ENCODE measurements around the gene CETN3. TPM values are rescaled to one million over a fixed set of nuclear protein-coding genes. Genes with fewer than 3 reads are reported as not detected.

Gene CETN3
- total RNA-seq, 4 donors from 2014 or later: 7.8 to 12.9 (median 10.7) TPM

GRCh38 chr5:90398726-90399125, 10.8 kb downstream of the CETN3 start:
- H3K4me3 ChIP-seq: no peak overlapping the region
- TF ChIP-seq POLR2A (IDR thresholded peaks at IDR 0.05) (no peak), EP300 (IDR thresholded peaks at IDR 0.05) (no peak), CTCF (IDR thresholded peaks at IDR 0.05) (no peak)
- peaks cover 0 to 23% (median 0%) of the 10 kb centered on the region in 3 donors for H3K36me3 ChIP-seq
- no peaks in the 10 kb centered on the region for H3K27me3 ChIP-seq
- H3K4me1 ChIP-seq: no peaks in the 10 kb centered on the region
- H3K27ac ChIP-seq: no peak overlapping the region
- no peak for DNase-seq (ENCODE audit: low spot score in 2 of 2)
- H3K9me3 ChIP-seq: no peaks in the 10 kb centered on the region
- WGBS, 2 donors: 79 to 91% methylated on average over 2 of the region's 2 CpGs

- 95 to 96% methylated on average over 2 of the region's 2 CpGs for WGBS, 2 donors
- H3K36me3 ChIP-seq: peaks cover 0 to 25% (median 0%) of the 10 kb centered on the region in 3 donors
- H3K27ac ChIP-seq: no peak overlapping the region
- H3K4me1 ChIP-seq: no peaks in the 10 kb centered on the region
- H3K27me3 ChIP-seq: no peaks in the 10 kb centered on the region
- H3K4me3 ChIP-seq: no peak overlapping the region
- TF ChIP-seq EP300 (IDR thresholded peaks at IDR 0.05) (no peak), POLR2A (IDR thresholded peaks at IDR 0.05) (no peak), CTCF (IDR thresholded peaks at IDR 0.05) (no peak)
- DNase-seq (ENCODE audit: low spot score in 2 of 2): no peak
- no peaks in the 10 kb centered on the region for H3K9me3 ChIP-seq
Observed at GRCh38 chr5:90395005-90395404, 14.6 kb downstream of the CETN3 start.

- DNase-seq (ENCODE audit: low spot score in 2 of 2): no peak
- peaks cover 0 to 13% (median 0%) of the 10 kb centered on the region in 3 donors for H3K36me3 ChIP-seq
- H3K27me3 ChIP-seq: no peaks in the 10 kb centered on the region
- no peaks in the 10 kb centered on the region for H3K9me3 ChIP-seq
- no peak for TF ChIP-seq EP300 (IDR thresholded peaks at IDR 0.05)
- no peak for TF ChIP-seq POLR2A (IDR thresholded peaks at IDR 0.05)
- no peak for TF ChIP-seq CTCF (IDR thresholded peaks at IDR 0.05)
- WGBS, 2 donors: 63 to 79% methylated on average over 3 of the region's 3 CpGs
- no peak overlapping the region for H3K4me3 ChIP-seq
- H3K27ac ChIP-seq: no peak overlapping the region
- H3K4me1 ChIP-seq: no peaks in the 10 kb centered on the region
Observed at GRCh38 chr5:90390928-90391327, 18.6 kb downstream of the CETN3 start.

GRCh38 chr5:90390326-90390725, 19.2 kb downstream of the CETN3 start:
- H3K4me3 ChIP-seq: no peak overlapping the region
- no peaks in the 10 kb centered on the region for H3K9me3 ChIP-seq
- H3K36me3 ChIP-seq: peaks cover 0 to 13% (median 0%) of the 10 kb centered on the region in 3 donors
- no peak for TF ChIP-seq POLR2A (IDR thresholded peaks at IDR 0.05)
- no peak for TF ChIP-seq EP300 (IDR thresholded peaks at IDR 0.05)
- TF ChIP-seq CTCF (IDR thresholded peaks at IDR 0.05): no peak
- H3K4me1 ChIP-seq: no peaks in the 10 kb centered on the region
- no peaks in the 10 kb centered on the region for H3K27me3 ChIP-seq
- 74 to 84% methylated on average over 2 of the region's 2 CpGs for WGBS, 2 donors
- DNase-seq (ENCODE audit: low spot score in 2 of 2): no peak
- no peak overlapping the region for H3K27ac ChIP-seq

GRCh38 chr5:90387508-90387907, 22.0 kb downstream of the CETN3 start:
- H3K9me3 ChIP-seq: no peaks in the 10 kb centered on the region
- H3K27ac ChIP-seq: no peak overlapping the region
- DNase-seq (ENCODE audit: low spot score in 2 of 2): no peak
- WGBS, 2 donors: 46 to 55% methylated on average over 3 of the region's 3 CpGs
- peaks cover 0 to 5% (median 0%) of the 10 kb centered on the region in 3 donors for H3K36me3 ChIP-seq
- H3K4me3 ChIP-seq: no peak overlapping the region
- H3K4me1 ChIP-seq: no peaks in the 10 kb centered on the region
- TF ChIP-seq EP300 (IDR thresholded peaks at IDR 0.05) (no peak), POLR2A (IDR thresholded peaks at IDR 0.05) (no peak)
- no peaks in the 10 kb centered on the region for H3K27me3 ChIP-seq
